Measurements from ENCODE around the gene S100A13. TPM values are rescaled to one million over a fixed set of nuclear protein-coding genes. Genes with fewer than 3 reads are reported as not detected.

Gene S100A13
- total and polyA plus RNA-seq, 9 of the 15 experiments (the other 6 are each of a cell fraction or from before 2014, with no cell fraction given): 41.9 to 129 (median 58.0) TPM

DNA sequence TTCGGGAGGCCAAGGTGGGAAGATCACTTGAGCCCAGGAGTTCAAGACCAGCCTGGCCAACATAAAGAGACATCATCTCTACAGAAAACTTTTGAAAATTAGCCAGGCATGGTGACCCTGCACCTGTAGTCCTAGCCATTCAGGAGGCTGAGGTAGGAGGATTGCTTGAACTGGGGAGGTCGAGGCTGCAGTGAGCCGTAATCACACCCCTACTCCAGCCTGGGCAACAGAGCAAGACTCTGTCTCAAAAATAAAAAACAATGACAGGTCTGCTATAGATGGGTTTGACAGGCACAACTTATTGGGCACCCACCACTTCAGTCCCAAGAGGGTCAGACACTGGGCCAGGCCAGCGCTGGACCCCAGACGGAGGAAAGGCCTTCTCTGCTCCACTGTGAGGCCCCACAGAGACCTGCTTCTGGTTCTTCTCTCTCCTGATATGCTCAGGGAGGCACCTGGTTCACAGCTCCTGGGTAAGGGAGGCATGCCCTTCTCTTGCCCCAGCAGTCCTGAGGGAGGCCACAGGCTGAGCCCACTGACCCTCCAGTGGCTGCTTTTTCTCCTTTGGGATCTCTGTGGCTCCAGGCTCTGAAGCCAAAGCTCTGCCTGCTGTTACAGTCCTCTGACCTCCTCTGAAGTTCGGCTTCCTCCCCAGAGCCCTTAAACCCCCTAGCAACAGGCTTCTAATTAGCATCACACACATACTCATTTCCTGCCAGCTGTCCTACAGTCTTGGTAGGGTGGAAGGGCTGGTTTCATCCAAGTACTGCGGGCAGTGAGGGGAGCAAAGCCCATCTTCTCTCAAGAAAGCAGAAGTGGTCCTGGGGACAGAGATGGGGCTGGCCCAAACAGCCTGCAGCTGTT is 28.8 kb downstream of the S100A13 start:
- H3K9ac ChIP-seq (ENCODE audit: insufficient read depth in 1 of 2, low read depth in 2 of 2, low read length in 2 of 2): 0 out of 4 replicates have a peak overlapping the region, but pooled peaks of 1 of the 2 experiments have one; percentile 55

DNA sequence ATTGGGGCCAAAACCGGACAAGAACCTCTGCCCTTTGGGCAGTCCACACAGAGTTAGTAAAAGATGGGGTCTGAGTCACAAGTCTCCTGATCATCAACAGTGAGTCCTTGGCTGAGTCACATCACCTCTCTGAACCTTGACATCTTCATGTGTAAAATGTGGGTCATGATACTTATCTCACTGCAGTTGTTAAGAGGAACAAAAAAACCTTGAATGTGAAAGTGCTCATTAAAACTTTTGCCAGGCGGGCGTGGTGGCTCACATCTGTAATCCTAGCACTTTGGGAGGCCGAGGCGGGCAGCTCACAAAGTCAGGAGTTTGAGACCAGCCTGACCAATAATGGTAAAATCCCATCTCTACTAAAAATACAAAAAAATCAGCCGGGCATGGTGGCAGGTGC is 30.1 kb downstream of the S100A13 start:
- Histone ChIP-seq H3K4me2 (ENCODE audit: insufficient read depth, low read length) (no peak overlapping the region), H3K4me3 (no peak overlapping the region), H2AFZ (ENCODE audit: low read depth, low read length) (no peak overlapping the region), H3K27me3 (ENCODE audit: control insufficient read depth in 2 of 2, insufficient read depth in 2 of 2, low read length in 2 of 2) (no peaks in the 10 kb centered on the region), H3K9me3 (replicated peaks; ENCODE audit: control insufficient read depth, insufficient read depth, low read depth, low read length) (no peaks in the 10 kb centered on the region), H3K9me1 (ENCODE audit: control insufficient read depth, insufficient read depth, low read length) (no peaks in the 10 kb centered on the region), H3K27ac (ENCODE audit: extremely low read depth, low read depth, low read length) (no peak overlapping the region), H3K4me1 (replicated peaks in 1 of 2; ENCODE audit: control insufficient read depth in 2 of 2, insufficient read depth in 2 of 2, low read length in 2 of 2) (peaks cover 0 to 2% of the 10 kb centered on the region in 2 experiments; a peak in 2 of 5 replicates), H3K9ac (ENCODE audit: insufficient read depth in 1 of 2, low read depth in 2 of 2, low read length in 2 of 2) (no peak overlapping the region), H3K79me2 (ENCODE audit: control insufficient read depth, insufficient read depth, low read length) (no peaks in the 10 kb centered on the region), H3K36me3 (ENCODE audit: control insufficient read depth, insufficient read depth, low read length) (no peaks in the 10 kb centered on the region), H4K20me1 (replicated peaks; ENCODE audit: control insufficient read depth, insufficient read depth, low read length) (no peaks in the 10 kb centered on the region)
- in situ Hi-C loops (cut with MboI) (no loop called here), intact Hi-C loops (cut with micrococcal nuclease) (no loop called here)
- no TSS peak for BruUV-seq (replicated peaks)
- FAIRE-seq: peak; percentile 80
- 19% methylated on average over 6 of the region's 6 CpGs for WGBS (ENCODE audit: insufficient coverage, low coverage, missing lambda C conversion rate)
- POLR2A ChIA-PET: interaction anchor here (0.7 to 1.2 kb wide), 2 partner anchors 18 to 19 kb away, joined by 3 read pairs; partner anchors contain the start of gene S100A14
- peak in 2 of 4 experiments; percentile 44 to 58 for DNase-seq (ENCODE audit: extremely low read depth in 1 of 4, low spot score in 3 of 4)
- CTCF ChIA-PET (ENCODE audit: low intra/inter-chr PET ratio): no interaction called here
- peak; percentile 55; the same call in 2 of the 3 replicates for ATAC-seq
- TF ChIP-seq NFIC (IDR thresholded peaks at IDR 0.05): no peak
- TF ChIP-seq, protein P1, sequence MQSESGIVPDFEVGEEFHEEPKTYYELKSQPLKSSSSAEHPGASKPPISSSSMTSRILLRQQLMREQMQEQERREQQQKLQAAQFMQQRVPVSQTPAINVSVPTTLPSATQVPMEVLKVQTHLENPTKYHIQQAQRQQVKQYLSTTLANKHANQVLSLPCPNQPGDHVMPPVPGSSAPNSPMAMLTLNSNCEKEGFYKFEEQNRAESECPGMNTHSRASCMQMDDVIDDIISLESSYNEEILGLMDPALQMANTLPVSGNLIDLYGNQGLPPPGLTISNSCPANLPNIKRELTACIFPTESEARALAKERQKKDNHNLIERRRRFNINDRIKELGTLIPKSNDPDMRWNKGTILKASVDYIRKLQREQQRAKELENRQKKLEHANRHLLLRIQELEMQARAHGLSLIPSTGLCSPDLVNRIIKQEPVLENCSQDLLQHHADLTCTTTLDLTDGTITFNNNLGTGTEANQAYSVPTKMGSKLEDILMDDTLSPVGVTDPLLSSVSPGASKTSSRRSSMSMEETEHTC (IDR thresholded peaks at IDR 0.05): peak; percentile 56; the same call in 1 of the 2 replicates
- no peak for TF ChIP-seq ZNF253 (CRISPR knock-in tag; conservative IDR thresholded peaks at IDR 0.05)
- TF ChIP-seq CCAR2 (IDR thresholded peaks at IDR 0.05; ENCODE audit: low read depth, low read length): no peak
- peak; percentile 67; the same call in 1 of the 2 replicates for TF ChIP-seq SMARCA4 (IDR thresholded peaks at IDR 0.05)
- TF ChIP-seq XRCC3 (IDR thresholded peaks at IDR 0.05): no peak
- no peak for TF ChIP-seq ZNF717 (CRISPR knock-in tag; IDR thresholded peaks at IDR 0.05)
- TF ChIP-seq, protein P2, sequence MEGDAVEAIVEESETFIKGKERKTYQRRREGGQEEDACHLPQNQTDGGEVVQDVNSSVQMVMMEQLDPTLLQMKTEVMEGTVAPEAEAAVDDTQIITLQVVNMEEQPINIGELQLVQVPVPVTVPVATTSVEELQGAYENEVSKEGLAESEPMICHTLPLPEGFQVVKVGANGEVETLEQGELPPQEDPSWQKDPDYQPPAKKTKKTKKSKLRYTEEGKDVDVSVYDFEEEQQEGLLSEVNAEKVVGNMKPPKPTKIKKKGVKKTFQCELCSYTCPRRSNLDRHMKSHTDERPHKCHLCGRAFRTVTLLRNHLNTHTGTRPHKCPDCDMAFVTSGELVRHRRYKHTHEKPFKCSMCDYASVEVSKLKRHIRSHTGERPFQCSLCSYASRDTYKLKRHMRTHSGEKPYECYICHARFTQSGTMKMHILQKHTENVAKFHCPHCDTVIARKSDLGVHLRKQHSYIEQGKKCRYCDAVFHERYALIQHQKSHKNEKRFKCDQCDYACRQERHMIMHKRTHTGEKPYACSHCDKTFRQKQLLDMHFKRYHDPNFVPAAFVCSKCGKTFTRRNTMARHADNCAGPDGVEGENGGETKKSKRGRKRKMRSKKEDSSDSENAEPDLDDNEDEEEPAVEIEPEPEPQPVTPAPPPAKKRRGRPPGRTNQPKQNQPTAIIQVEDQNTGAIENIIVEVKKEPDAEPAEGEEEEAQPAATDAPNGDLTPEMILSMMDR (IDR thresholded peaks at IDR 0.05 in 2 of 3, conservative IDR thresholded peaks at IDR 0.05 in 1 of 3; ENCODE audit: insufficient read depth in 2 of 3, low read depth in 1 of 3, low read length in 3 of 3): no peak
- no peak for TF ChIP-seq RBM39 (optimal IDR thresholded peaks at IDR 0.05; ENCODE audit: low read depth, low read length)
- TF ChIP-seq POLR3A (IDR thresholded peaks at IDR 0.05; ENCODE audit: borderline replicate concordance, extremely low read depth, insufficient read depth, insufficient read length): no peak

More for the DNA sequence above, 28.8 kb downstream of the S100A13 start:
- ChIA-PET CTCF (ENCODE audit: low intra/inter-chr PET ratio) (no interaction called here), POLR2A (interaction anchor here (0.7 to 1.2 kb wide), 2 partner anchors 17 to 79 kb away, joined by 3 read pairs; partner anchors contain the start of gene S100A14)
- H2AFZ ChIP-seq (ENCODE audit: low read depth, low read length): no peak overlapping the region
- in situ Hi-C loops (cut with MboI) (no loop called here), intact Hi-C loops (cut with micrococcal nuclease) (no loop called here)
- BruUV-seq (replicated peaks): no TSS peak
- no peaks in the 10 kb centered on the region for H4K20me1 ChIP-seq (replicated peaks; ENCODE audit: control insufficient read depth, insufficient read depth, low read length)
- no peaks in the 10 kb centered on the region for H3K36me3 ChIP-seq (ENCODE audit: control insufficient read depth, insufficient read depth, low read length)
- ATAC-seq: no peak
- no peak overlapping the region for H3K4me2 ChIP-seq (ENCODE audit: insufficient read depth, low read length)
- TF ChIP-seq ADNP (tag; IDR thresholded peaks at IDR 0.05): no peak
- peak; percentile 56; the same call in 1 of the 2 replicates for TF ChIP-seq SPI1 (IDR thresholded peaks at IDR 0.05; ENCODE audit: borderline replicate concordance, low read depth, low read length)
- FAIRE-seq: no peak
- H3K9me1 ChIP-seq (ENCODE audit: control insufficient read depth, insufficient read depth, low read length): no peaks in the 10 kb centered on the region
- no peak overlapping the region for H3K4me3 ChIP-seq
- peaks cover 0 to 2% of the 10 kb centered on the region in 2 experiments; a peak in 2 of 5 replicates for H3K4me1 ChIP-seq (replicated peaks in 1 of 2; ENCODE audit: control insufficient read depth in 2 of 2, insufficient read depth in 2 of 2, low read length in 2 of 2)
- WGBS (ENCODE audit: insufficient coverage, low coverage, missing lambda C conversion rate): 42% methylated on average over 7 of the region's 7 CpGs
- no peak for DNase-seq (ENCODE audit: extremely low read depth in 1 of 4, low spot score in 3 of 4)
- no peaks in the 10 kb centered on the region for H3K79me2 ChIP-seq (ENCODE audit: control insufficient read depth, insufficient read depth, low read length)
- H3K27ac ChIP-seq (ENCODE audit: extremely low read depth, low read depth, low read length): no peak overlapping the region
- H3K27me3 ChIP-seq (ENCODE audit: control insufficient read depth in 2 of 2, insufficient read depth in 2 of 2, low read length in 2 of 2): no peaks in the 10 kb centered on the region
- no peaks in the 10 kb centered on the region for H3K9me3 ChIP-seq (replicated peaks; ENCODE audit: control insufficient read depth, insufficient read depth, low read depth, low read length)

All from K562 (cell line).